NCI-H1092 (cell line): ENCODE results near the gene CFH.
"Not testable (repeated sequence)": the region's sequence is repeated elsewhere in the genome, so short reads cannot be mapped to it uniquely, and the experiment has no call there.

ENCODE experiments used
- DNase-seq: peaks from one replicate; lab custom pipeline; 2025; lab: John Stamatoyannopoulos, UW

The CFH gene

GRCh38 chr1:196669051-196669450 lies 17.2 kb downstream of the CFH start:
- no peak for DNase-seq

DNA sequence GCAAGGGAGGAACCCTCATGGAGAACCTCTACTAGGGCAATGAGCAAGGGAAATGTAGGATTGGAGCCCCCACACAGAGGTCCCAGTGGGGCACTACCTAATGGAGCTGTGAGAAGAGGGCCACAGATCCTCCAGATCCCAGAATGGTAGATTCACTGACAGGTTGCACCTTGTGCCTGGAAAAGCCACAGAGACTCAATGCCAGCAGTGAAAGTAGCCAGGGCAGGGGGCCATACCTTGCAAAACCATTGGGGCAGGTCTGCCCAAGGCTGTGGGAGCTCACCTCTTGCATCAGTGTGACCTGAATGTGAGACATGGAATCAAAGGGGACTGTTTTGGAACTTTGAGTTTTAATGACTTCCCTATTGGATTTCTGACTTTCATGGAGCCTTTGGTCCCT lies 17.9 kb downstream of the CFH start:
- no peak for DNase-seq

DNA sequence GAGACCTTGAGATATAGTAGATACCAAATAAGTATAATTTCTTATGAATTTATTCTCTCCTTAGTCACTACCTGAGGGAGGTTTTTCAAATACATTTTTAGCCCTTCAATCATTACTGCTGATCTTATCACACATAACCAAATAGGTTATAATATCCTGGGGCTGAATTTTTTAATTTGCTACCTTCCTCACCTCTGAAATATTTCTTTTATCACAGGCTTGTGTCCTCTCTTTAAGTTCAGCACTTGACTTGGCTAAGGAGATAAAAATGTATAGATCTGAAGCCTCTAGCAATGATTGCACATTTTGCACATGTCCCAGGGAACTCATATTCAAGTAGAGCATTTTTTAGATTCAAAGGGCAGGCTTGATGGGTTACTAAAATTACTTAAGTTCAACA lies 23.1 kb downstream of the CFH start:
- DNase-seq: no peak

DNA sequence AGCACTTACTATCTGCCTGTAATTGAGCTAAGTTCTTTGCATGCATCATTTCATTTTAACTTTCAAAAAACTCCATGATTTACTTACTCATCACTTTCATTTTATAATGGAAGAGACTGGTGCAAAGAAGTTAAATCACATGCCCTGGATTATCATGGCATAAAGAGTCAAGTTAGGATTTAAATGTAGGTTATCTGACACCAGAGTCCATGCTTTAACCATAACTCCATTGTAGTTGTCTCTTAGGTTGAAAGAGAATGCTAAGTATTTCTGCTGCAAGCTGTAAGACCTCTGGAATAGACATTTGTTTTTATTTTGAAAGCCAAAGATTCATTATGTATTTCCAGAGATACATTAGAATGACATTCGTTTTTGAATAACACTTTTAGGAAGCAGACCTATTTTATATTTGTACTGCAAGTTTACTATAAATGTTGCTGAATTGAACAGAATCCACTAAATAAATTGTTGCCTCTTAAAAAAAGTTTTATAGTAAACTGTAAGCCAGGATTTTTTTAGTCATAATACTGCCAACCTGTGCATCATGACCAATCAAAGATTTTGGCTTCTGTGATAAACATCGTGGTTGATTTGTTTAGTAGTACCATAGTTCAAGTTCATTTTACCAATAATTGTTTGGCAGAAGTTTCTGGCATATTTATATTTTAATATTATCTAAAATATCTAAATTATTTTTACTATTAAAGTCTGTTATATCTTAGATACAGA lies 26.1 kb downstream of the CFH start:
- no peak for DNase-seq

DNA sequence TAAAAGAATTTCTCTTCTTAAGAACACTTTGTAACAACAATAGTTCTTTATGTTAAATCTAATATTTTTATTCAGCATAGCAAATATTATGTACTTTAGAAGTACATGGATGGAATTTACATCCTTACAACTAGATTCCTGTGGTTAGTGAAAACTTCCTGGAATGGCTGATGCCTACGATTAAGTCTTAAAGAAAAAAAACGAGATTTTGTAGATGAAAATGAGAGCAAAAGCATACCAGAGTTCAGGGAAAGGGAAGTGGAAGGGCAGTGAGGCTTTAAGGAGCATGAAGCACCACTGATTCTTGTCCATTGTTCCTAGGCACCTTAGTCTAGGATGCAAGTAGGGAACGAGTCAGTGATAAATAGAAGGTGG lies 26.7 kb downstream of the CFH start:
- DNase-seq: no peak

- DNase-seq: no peak
These were observed 28.3 kb downstream of the CFH start for GRCh38 chr1:196680107-196680506.

- no peak for DNase-seq
These were observed 32.6 kb downstream of the CFH start for GRCh38 chr1:196684476-196684875.

DNA sequence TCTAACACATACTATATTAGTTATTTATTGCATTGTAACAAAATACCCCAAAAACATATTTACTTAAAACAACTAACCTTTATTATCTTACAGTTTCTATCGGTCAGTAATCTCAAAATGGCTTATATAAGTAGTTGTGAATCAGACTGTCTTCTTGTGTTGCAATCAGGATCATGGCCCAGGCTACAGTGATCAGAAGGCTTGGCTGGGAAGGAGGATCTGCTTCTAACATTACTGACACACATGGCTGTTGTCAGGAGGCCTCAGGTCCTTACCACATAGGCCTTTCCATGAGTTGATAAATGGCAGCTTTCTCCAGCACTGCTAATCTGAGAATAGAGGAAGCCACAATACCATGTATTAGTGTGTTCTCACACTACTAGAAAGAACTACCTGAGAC lies 33.7 kb downstream of the CFH start:
- DNase-seq: no peak

- DNase-seq: no peak
These were observed 37.2 kb downstream of the CFH start for GRCh38 chr1:196689001-196689400.

- DNase-seq: no peak
These were observed 38.7 kb downstream of the CFH start for GRCh38 chr1:196690582-196690981.

GRCh38 chr1:196698993-196699392 lies 47.1 kb downstream of the CFH start:
- DNase-seq: no peak

DNA sequence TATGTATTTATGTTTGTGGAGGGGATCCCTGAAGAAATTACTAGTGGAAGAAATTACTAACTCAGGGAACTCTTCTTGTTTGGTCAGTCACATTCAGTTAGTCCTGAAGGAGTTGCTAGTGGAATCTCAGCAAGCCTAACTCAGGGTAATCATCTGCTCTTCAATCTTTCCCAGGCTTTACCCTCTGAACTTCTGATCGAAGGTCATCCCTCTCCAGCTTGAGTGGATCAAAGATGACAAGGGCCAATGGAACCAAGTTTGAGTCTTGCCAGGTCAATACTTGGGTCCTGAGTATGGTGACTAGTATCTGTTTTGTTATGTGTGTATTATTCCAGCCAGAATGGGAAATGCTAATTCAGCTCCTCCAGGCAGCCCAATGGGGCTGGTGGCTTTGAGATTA lies 49.3 kb downstream of the CFH start:
- DNase-seq: no peak

DNA sequence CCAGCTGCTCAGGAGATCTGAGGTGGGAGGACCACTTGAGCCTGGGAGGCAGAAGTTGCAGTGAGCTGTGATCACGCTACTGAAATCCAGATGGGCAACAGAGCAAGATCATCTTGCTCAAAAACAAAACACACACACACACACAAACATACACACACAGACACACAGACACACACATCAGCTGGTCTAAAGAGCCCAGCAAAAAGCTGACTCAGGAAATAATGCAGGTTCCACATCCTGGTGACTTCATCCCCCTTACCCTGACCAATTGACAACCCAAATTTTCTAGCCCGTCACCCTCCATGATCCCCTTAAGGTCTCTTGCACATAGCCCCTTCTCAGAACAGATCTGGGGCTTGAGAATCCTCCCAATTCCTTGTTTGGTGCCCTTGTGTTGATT lies 58.0 kb downstream of the CFH start:
- DNase-seq: not testable (repeated sequence)

DNA sequence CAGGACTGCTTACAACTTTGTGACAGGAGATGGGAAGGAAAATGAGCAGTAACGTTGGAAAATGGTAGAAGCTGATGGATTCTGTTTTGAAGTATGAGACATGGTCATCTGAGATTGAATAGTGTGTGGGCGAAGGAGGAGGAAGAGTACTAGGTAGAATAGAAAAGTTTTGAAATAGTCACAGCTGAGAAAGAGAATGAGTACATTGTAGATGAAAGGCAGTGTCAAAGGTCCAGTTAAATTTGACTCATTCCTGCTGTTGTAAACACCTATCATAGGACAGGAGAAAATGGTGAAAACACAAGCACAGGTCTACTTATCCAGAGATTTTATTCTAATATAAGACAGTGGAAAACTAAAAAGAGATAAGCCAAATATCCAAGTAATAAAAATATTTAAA lies 66.0 kb downstream of the CFH start:
- DNase-seq: no peak

- peak; percentile 43 for DNase-seq
These were observed 71.7 kb downstream of the CFH start for GRCh38 chr1:196723325-196724185.

DNA sequence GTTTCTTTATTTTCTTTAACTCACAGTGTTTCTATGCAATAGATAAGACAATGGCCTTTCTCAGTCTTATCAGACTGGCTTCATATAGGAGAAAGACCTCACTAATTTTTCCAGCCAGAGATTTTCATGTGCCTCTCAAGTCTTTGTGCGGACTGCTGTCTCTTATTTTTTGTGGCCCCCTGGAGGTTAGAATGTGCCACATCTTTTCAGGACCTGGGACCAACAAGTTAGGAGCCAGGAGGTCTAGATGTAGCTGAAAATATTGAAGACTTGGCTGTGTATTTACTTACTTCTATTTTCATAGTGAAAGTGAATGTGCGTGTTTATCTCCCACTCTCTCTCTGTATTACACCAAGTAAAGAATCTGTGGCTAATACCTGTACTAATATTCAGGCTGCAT lies 80.7 kb downstream of the CFH start:
- DNase-seq: no peak

DNA sequence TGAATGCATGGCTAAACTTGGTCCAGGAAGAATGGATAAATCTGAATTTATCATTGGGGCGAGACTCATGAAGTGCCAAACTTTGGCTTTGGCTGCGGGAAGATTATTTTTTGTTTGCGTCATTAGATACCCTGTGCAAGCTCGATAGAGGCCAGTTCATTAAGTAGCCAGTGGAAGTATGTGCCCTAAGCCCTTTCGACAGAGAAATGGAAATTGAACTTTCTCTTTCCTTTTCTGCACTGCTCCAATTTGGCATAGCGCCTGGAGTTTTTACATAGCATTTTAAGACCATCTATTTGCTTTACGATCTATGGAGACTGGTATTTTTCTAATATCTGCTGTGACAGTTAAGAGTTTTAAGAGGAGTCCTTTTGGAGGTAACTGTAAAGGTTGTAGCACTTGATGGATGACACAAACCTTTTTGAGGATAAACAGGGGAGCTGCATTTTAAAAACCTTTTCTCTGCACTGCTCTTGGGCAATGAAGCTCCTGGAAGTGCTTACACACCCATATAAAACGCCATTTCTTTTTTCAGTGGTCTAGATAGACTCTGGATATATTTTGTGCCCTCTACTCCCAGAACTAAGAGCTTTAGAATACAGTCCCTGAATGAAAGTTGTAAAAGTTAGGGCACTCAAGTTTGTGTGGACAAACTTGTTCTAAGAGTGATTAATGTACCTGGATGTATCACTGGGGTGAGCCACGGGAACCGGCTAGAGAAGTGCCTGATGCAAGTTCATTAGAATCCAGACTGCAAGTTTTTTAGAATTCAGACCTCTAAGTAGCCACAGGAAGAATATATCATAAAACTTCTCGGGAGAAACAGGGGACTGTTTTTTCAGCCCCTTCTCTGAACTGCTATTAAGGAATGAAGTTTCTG lies 81.5 kb downstream of the CFH start:
- no peak for DNase-seq

DNA sequence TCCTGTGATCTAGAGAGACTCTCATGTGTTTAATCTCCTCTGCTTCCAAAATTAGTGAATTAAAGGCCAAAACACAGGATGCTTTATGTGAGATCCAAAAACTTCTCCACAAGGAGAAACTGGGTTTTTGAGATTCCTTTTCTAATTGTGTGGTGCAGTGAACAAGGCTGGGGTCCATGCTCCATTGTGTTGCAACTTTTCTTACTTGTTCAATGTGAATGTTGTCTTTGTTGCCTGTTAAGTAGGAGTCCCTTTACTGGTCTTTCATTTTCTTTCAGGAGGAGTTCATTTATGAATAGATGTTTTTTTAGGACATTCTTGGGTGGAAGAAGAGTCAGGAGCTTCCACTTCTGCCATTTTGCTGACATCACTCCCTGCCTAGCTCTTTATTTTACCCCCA lies 82.2 kb downstream of the CFH start:
- DNase-seq: no peak

- DNase-seq: no peak
These were observed 82.6 kb downstream of the CFH start for GRCh38 chr1:196734460-196734859.

DNA sequence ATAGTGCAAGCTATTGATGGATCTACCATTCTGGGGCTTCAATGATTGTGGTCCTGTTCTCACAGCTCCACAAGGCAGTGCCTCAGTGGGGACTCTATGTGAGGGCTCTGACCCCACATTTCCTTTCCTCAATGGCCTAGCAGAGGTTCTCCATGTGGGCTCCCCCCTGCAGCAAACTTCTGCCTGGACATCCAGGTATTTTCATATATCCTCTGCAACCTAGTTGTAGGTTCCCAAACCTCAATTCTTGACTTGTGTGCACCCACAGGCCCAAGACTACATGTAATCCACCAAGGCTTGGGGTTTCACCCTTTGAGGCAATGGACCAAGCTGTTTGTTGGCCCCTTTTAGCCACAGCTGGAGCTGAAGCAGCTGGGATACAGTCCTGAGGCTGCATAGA lies 86.9 kb downstream of the CFH start:
- no peak for DNase-seq

GRCh38 chr1:196743244-196743643 lies 91.4 kb downstream of the CFH start:
- DNase-seq: peak; percentile 49

DNA sequence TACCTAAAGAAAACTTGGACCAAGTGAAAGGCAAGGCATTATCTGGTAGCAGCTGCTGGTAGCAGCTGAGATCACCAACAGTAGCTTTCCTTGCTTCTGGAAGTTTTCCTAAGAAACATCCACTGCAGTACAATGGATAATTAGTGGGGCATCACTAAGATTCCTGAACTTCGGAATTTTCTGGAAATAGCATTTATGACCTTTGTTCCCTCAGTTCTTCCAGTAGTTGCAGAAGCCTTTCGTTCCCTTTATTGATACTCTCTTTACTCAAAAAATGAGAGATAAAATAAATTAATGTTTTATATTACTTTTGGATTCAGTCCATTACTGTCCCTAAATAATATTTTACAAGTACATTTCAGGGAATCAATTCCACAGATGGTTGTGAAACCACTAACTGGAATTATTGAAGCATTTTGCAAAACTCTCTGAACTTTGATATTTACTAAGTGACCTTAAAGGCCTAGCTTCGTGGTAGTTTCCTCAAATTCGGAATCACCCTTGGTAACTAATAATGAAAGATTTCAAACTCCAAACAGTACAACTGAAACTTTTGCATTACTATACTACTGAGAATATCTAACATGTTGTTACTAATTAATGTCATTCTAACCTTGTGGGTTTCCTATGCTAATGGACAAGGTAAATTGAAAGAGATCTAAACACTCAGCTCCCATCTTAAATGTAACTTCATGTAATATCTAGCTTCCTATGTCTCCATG lies 113.3 kb downstream of the CFH start:
- not testable (repeated sequence) for DNase-seq
